ENCODE results near the gene CA5A.
"Not testable (repeated sequence)": the region's sequence is repeated elsewhere in the genome, so short reads cannot be mapped to it uniquely, and the experiment has no call there.

Gene CA5A

DNA sequence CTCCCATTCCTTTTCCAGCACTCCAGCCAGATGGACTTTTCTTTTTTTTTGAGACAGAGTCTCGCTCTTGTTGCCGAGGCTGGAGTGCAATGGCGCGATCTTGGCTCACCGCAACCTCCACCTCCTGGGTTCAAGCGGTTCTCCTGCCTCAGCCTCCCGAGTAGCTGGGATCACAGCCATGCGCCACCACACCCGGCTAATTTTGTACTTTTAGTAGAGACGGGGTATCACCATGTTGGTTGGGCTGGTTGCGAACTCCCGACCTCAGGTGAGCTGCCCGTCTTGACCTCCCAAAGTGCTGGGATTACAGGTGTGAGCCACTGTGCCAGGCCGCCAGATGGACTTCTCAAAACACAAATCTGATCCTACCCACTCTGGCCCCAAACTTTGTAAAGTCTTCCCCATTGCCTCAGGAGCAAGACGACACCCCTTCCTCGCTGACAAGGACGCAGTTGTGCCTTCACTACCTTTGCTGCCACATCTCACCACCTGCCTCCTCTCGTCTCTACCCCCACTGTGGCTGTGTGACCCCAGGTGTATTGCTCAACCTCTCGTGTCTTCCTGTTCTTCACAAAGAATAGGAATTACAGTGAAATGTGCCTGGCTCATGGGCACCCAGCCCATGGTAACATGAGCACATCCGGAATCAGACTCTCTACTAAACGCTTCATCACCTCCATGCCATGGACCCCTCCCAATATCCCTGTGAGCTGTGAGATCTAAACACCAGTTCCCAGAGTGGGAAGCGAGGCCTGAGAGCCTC is 11.2 kb upstream of the CA5A start:
- DNase-seq (ENCODE audit: low spot score) = no peak

DNA sequence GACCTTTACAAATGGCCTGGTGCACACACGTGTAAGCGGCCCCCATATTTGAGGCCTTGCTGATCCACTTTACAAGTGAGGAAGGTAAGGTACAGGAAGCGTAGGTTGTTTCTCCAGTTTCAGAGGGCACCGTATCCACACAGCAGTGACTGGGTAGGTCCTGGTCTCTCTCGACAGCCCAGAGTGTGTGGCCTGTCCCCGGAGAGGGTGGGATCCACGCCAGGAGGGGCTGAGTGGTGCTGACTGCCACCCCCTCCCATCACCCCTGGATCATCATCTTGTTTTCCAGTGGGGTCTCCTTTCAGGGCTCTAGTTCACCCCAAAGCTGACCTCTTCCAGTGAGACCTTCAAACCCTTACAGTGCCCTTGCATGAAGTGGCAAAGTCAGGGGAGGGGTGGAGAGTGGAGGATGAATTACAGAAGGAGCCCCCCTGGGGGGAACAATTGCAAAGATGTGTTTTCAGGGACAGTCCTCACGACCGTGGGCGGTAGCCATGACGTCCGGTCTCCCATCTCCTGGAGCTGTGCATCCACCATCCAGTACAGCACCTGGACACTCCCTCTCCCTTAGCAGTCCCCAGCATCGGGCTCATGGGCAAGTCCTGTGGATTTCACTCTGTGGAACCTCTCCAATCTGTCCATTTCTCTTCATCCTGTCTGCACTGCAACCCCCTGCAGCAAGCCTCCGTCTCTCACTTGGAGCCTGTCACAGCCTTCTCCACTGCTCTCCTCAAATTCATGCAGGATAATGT is 10.4 kb upstream of the CA5A start:
- no peak for DNase-seq (ENCODE audit: low spot score)

DNA sequence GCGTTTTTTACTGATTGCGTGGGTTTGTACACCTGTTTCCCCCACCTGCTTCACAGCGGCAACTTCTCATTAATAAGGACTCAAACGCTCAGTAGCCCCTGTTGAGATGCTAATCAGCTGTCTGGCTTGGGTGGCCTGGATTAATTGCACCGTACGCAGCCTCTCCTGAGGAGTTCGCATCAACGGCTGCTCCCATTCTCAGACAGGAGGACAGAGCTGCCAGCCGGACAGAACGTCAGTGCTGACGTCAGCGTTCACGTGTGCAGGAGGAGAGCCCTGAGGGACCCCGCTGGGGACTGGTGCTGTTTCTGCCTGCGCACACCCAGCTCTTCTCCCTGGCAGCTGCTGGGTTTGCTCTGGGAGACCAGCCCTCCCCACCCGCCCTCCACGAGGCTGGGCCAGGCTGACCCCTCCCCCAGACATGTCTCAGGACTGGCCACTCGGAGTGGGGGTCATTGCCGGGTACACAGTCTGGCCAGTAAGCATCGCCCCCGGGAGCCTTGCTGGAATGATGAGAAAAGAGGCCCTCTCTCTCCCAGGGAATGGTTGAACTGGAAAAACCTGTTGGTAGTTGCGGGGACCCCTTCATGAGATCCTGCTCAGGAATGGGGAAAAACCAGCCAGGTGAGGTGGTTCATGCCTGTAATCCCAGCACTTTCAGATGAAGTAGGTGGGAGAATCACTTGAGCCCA is 9.2 kb upstream of the CA5A start:
- DNase-seq (ENCODE audit: low spot score) = no peak

DNA sequence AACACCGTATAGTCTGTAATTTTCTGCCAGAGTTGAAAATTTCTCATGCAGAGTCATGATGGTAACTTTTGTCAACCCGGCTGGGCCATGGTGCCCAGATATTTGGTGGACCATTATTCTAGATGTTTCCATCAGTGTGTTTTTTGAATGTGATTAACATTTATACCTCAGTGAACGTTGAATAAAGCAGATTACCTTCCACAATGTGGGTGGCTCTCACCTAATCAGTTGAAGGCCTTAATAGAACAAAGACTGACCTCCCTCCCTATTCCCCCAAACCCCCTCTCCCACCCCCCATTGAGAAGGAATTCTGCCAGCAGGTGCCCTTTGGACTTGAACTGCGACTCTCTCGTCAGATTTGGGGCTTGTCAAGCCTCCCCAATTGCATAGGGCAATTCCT is 6.4 kb upstream of the CA5A start:
- no peak for DNase-seq (ENCODE audit: low spot score)

DNA sequence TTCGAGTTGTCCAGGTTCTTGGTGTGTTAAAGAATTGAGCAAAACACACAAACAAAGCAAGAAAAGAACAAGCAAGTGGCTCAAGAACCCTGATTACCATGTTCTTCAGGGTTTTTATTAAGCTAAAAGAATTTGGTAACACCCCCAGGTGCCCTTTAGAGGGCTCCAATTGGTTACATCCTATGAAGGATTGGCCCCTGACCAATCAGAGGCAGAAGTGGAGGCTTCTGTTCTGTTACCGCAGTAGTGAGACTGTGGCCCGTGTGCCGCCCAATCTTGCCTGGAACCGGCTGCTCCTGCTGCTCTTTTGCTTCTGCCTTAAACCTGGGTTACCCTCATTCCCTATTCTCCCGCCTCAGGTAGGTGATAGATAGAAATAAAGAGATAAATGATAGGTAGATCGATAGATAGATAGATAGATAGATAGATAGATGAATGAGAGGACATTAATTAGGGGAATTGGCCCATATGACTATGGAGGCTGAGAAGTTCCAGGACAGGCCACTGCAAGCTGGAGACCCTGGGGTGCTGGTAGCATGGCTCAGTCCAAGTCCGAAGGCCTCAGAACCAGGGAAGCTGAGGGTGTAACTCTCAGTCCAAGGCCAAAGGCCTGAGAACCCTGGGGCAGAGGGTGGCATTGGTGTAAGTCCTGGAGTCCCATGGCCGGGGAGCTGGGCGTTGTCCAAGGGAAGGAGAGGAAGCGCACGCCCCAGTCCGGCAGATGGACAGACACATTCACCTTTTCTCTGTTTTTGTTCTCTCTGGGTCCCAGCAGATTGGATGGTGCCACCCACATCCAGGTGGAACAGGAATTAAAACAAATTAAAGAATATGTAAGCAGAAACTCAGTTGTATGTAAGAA is 3.5 kb upstream of the CA5A start:
- no peak for DNase-seq (ENCODE audit: low spot score)

DNA sequence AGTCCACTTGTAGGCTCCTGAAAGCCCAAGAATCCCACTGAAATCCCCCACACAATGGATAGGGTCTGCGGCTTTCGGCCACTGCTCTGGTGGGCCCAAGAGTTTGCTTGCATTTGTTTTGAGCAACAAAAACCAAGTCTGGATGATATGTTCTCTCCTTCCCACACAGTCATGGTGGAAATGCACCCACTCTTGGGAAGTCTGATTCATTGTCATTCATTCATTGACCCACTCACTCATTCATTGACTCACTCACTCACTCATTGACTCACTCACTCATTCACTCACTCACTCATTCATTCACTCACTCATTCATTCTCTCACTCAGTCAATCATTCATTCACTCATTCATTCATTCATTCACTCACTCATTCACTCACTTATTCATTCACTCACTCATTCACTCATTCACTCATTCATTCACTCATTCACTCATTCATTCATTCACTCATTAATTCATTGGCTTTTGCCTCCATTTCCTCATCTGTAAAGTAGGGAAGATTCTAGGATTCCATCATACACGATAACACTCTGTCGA is 2.2 kb upstream of the CA5A start:
- no peak for DNase-seq (ENCODE audit: low spot score)

DNA sequence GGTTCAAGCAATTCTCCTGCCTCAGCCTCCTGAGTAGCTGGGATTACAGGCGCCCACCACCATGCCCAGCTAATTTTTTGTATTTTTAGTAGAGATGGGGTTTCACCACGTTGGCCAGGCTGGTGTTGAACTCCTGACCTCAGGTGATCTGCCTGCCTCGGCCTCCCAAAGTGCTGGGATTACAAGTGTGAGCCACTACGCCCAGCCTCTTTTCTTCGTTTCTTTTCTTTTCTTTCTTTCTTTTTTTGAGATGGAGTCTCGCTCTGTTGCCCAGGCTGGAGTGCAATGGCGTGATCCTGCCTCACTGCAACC is 858 bp upstream of the CA5A start:
- not testable (repeated sequence) for DNase-seq (ENCODE audit: low spot score)

DNA sequence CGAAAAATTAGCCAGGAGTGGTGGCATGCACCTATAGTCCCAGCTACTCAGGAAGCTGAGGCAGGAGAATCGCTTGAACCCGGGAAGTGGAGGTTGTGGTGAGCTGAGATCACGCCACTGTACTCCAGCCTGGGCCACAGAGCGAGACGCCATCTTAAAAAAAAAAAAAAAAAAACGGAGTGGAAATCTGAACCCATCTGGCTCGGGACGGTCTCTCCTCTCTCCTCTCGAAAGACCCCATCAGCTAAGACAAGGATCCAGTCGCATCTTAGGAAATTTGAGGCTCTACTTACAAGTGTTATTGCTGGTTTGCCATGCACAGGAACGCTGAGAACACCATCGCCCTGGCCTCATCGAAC is 334 bp downstream of the CA5A start:
- not testable (repeated sequence) for DNase-seq (ENCODE audit: low spot score)

DNA sequence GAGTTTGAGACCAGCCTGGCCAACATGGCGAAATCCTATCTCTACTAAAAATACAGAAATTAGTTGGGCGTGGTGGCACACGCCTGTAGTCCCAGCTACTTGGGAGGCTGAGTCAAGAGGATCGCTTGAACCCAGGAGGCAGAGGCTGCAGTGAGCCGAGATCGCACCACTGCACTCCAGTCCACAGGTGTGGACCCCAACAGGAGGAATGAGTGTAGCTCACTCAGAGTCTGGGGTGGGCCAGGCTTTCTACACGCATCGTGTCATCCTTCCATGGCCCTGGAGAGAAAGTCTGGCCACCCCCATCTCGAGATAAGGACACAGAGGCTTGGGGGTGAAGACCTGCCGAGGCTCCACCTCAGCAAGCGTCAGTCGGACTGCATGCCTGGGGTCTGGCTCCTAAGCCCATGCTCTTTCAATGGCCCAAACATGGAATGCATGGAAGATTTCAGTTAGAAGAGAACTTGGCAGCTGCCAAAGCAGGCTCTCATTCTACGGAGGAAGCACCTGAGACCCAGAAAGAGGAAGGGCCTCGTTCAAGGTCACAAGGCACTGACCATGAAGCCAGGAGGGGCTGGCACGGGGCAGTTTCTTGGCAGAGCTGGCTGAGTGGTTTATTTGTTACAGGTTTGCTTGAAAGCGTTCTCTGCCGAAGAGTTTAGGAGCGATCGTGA is 1.4 kb downstream of the CA5A start:
- DNase-seq (ENCODE audit: low spot score) = not testable (repeated sequence)

DNA sequence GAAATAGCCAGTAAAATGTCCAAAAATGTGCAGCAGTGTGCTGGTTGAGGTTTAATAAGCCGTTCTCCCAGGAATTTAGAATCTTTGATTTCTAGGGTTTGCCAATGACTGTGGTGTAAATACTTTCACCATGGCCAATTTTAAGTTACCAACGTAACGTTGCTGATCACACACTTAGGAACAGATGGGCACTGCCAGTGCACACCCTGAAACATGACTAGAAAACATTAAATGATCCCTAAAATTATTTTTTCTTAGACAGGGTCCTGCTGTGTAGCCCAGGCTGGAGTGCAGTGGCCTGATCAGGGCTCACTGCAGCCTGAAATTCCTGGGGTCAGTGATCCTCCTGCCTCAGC is 3.2 kb downstream of the CA5A start:
- DNase-seq (ENCODE audit: low spot score) = no peak

DNA sequence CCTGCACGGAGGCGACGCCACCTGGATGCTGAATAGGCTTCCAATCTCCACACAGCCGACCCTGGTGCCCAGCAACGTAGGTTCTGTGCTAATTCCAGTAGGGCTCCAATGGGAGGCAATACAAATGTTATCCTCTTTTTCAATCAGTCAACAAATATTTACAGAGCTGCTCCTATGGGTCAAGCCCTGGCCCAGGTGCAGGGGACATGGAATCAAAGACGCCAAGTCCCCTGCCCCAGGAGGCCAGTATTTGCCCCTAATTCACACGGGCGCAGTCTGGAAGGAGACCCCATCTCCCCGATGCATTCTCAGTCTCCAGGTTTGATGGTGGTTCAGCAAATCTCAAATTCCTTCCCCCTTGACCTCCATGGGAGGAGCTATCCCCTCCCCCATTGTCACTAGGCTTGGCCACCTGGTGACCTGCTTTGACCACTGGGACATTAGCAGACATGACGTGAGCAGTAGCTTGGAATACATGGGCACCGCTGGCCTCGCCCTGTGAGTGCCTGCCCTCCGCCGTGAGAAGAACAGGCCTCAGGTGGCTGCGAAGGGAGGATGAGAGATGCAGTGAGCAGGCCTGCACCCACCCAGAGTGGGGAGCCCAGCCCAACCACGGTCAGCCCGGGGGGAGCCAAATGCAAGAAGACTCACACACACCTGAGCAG is 3.7 kb downstream of the CA5A start:
- DNase-seq (ENCODE audit: low spot score) = not testable (repeated sequence)

DNA sequence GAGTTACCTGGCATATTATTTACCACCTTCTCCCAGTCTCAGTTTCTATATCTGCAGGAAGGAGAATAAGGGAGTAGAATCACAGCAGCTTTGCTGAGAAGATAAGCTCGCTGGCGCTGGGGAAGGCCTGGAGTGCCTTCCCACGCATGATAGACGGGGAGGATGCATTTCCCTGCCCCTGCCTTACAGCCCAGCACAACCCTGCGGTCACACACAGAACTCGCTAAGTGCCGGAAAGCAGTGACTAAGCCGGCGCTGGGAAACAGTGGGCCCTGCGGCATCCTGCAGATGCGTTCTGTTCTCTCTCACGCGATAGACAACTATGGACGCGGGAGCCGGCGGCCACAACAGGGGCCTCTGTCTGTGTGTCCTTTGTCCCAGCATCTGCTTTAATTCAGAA is 4.8 kb downstream of the CA5A start:
- no peak for DNase-seq (ENCODE audit: low spot score)

DNA sequence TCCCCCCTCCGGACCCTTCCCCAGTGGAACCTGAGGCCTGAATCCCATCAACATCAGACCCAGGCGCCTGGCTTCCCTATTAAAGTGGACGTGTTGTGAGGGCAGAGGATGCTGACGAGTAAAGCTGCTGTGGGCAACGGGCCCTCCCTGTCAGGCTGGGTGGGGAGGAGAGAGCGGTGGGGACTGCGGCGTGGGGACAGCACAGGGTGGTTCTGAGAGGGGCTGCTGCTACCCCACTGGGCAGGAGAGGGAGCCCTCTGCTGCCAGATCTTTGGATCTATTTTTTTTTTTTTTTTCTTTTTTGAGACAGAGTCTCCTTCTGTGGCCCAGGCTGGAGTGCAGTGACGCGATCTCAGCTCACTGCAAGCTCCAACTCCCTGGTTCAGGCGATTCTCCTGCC is 5.9 kb downstream of the CA5A start:
- DNase-seq (ENCODE audit: low spot score) = no peak

DNA sequence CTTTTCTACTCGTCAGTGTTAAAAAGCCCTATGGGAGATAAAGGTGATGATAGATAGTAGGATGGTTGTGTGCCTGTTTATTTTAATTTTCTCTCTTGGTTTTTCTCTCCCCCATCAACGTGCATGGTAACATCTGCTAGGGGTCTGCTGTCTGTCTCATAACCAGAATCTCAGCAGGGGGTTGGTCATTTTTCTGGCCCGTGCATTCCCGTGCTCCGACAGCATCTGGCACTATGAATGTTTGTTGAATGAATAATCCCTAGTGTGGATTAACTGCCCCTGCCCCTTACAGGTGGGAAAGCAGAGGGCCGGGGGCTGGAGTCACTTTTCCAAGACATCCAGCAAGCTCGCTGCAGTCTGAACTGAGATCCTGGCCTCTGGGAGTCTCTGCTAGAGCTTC is 6.3 kb downstream of the CA5A start:
- no peak for DNase-seq (ENCODE audit: low spot score)

DNA sequence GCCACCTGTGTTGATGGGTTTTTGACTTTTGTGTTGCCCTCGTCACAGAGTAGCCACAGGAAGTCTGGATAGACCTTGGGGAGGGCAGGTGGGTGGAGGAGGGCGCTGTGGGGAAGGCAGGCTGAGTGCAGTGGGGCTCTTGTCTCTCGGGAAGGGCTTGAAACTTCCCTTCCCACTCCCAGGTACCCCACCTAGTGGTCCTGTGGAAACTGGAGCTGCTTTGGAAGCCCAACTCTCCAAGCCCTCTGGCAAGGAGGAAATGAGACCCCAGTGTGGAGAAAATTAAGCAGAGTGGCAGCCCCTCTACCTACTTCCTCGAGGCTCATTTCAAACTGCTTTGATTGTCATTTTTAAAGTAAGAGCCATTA is 9.2 kb downstream of the CA5A start:
- no peak for DNase-seq (ENCODE audit: low spot score)

DNA sequence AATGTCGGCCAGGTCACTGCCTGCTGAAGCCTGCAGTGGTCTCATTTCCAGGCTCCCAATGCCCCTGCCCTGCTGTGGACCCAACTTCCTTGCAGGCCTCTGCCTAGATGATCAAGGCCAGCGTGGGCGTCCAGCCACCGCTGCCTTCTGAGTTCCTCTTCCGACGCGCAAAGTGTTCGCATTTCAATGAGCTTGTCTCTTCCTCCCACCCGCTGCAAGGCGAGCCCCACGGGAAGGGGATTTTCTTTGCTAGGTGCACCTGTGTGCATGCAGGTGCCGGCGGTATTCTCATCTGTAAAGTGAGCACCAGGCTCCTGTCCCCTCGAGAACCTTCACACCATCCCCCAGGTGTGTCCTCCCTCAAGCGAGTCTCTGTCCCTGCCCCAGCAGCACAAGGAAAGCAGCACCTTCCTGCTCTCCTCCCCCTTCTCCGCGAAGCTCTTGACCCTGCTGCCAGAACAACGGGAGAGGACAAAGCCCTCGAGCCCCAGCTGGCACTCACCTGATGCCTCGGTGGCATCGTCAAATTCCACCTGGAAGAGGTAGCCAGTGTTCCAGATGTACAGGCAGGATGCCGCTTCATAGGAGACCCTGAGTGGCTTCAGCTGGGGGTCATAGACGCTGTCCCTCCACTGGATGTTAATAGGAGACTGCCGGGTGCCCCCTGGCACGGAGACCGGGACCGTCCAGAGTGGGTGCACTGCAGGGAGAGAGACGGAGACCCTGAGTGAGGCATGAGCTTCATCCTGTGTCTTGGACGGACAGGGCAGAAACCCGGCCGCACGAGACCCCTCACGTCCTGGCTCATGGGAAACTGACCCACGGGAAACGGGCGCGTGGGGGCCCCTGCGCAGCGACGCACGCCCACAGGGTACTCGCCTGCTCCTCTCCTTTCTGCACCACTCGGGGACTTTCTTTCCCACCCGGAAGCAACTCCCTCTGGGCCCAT is 9.8 kb downstream of the CA5A start:
- no peak for DNase-seq (ENCODE audit: low spot score)

DNA sequence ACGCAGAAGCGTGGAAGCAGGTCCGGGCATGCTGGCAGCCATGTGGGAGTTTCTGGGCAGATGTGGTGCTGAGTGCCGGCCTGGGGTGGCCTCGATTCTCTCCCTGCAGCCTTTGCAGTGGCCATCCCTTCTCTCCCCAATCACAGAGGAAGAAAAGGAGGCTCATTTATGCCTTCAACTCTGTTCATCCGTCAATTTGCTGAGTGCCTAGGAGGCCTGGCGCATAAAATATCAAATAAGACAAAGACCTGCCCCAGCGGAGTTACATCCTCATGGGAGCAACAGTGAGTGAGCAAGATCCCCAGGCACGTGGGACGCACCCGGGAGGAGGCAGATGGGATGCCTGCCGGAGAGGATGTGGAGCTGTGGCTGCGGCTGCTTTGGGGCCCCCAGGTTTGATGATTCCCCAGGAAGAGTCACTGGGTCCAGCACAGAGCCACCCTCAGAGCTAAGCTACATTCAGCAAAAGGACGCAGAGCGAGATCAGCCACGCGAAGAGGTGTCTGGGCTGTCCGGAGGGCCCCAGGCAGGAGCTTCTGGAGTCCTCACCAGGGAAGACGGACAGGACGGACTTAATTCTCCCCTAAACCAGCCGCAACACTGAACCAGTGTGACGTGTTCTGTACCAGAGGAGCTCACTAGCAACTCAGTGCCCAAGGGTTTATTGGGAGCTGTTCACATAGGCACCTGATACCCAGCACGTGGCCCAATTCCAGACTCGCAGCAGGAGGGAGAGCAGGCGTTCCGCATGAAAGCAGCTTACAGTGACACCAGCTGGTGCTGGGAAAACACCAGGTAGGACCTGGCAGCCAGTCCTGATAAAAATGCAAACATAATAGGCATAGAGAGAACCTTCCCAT is 11.3 kb downstream of the CA5A start:
- DNase-seq (ENCODE audit: low spot score) = no peak

DNA sequence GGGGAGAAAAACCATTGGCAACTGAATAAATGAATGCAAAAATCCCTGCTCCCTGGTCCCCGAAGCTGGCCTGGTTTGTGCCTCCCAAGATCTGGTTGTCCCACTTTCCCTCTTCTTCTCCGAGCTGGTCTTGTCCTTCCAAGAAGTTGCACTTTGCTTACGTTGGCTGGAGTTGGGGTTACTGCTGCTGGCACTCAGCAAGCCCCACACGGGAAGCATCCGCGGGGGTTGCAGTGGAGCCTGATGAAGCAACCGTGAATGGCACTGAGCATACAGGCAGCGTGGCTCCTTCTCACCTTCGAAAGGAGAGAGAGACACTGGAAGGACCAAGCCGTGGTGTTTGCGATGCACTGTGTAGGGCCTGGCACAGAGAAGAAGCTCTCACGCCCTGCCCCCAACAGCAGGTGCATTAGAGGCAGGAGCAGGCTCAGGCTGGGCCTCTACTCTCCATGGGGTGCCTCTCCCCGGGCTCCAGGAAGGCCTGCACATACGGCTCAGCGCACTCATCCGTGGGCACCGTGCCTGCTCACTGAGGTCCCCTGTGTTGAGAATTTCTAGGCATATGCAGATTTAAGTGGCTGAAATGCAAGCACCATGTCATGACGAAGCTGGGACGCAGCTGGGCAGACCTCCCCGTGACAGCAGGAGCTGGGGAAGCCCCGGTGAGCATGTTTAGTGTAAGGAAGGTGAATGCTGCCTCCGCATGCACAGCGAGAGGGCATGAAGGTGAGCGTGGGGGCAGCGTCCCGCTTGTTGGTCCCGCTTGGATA is 12.1 kb downstream of the CA5A start:
- no peak for DNase-seq (ENCODE audit: low spot score)

Data from activated CD4-positive, alpha-beta T cell treated with anti-CD3 and anti-CD28 coated beads, Interleukin-2, Interleukin-4, amounts not matched to agents 100 ng/mL and 50 ng/mL, durations not matched to agents 16 hours and 8 hours (primary cell).